ENCODE measurements around the gene SLC35B2.

- no peak for TF ChIP-seq RAD21 (IDR thresholded peaks at IDR 0.05)
- TF ChIP-seq CTCF (IDR thresholded peaks at IDR 0.05; ENCODE audit: low read depth, low read length, missing input control): no peak
- no peak for TF ChIP-seq ZBTB33 (IDR thresholded peaks at IDR 0.05)
- TF ChIP-seq FOXA1 (IDR thresholded peaks at IDR 0.05): no peak
- no peak for TF ChIP-seq YY1 (IDR thresholded peaks at IDR 0.05)
- no peak for TF ChIP-seq GABPA (IDR thresholded peaks at IDR 0.05 in 1 of 2, conservative IDR thresholded peaks at IDR 0.05 in 1 of 2)
Measured at GRCh38 chr6:44292661-44293365, 35.5 kb upstream of the SLC35B2 start.
